ENCODE data around the gene FTCDNL1.

The FTCDNL1 gene

DNA sequence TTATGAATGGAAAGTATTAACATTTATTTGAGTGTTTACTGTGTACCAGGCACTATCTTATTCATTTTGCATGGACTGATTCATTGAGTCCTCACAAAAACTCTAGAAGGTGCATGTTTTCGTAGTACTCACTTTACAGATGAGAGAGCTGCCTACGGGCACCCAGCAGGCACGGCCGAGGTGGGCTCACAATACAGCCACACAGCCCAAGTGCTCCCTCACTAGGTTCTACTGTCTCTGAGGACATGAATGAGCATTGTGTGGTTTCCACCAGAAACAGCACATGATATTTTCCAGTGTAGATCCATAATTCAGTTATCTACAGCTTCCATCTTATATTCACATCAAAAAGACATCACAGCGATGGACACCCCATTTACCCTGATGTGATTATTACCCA lies 101.4 kb downstream of the FTCDNL1 start:
- Histone ChIP-seq H3K27ac (no peak overlapping the region), H3K4me3 (no peak overlapping the region)
- TF ChIP-seq, protein P1, sequence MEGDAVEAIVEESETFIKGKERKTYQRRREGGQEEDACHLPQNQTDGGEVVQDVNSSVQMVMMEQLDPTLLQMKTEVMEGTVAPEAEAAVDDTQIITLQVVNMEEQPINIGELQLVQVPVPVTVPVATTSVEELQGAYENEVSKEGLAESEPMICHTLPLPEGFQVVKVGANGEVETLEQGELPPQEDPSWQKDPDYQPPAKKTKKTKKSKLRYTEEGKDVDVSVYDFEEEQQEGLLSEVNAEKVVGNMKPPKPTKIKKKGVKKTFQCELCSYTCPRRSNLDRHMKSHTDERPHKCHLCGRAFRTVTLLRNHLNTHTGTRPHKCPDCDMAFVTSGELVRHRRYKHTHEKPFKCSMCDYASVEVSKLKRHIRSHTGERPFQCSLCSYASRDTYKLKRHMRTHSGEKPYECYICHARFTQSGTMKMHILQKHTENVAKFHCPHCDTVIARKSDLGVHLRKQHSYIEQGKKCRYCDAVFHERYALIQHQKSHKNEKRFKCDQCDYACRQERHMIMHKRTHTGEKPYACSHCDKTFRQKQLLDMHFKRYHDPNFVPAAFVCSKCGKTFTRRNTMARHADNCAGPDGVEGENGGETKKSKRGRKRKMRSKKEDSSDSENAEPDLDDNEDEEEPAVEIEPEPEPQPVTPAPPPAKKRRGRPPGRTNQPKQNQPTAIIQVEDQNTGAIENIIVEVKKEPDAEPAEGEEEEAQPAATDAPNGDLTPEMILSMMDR (IDR thresholded peaks at IDR 0.05): no peak
- DNase-seq (ENCODE audit: low spot score): no peak

DNA sequence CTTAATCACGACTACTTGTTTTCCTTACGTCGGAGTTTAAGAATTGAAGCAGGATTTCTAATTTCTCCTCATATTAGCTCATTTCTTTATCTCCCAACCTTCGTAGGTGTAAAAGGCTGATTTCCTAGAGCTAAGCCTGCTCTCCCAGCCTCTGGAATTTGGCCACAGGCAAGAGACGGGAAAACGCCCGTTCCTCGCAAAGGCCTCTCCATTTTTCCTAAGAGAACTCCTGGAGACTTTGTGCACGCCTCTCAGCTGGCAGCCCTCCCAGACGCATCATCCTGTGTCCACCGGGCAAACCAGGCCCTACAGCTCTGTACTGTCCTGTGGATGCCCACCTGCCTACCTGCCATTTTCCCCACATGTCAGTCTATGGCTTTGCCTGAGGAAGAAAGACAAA lies 106.3 kb downstream of the FTCDNL1 start:
- DNase-seq (ENCODE audit: low spot score): no peak
- H3K4me3 ChIP-seq: no peak overlapping the region
- TF ChIP-seq, protein P1 (IDR thresholded peaks at IDR 0.05): no peak
- H3K27ac ChIP-seq: no peak overlapping the region

DNA sequence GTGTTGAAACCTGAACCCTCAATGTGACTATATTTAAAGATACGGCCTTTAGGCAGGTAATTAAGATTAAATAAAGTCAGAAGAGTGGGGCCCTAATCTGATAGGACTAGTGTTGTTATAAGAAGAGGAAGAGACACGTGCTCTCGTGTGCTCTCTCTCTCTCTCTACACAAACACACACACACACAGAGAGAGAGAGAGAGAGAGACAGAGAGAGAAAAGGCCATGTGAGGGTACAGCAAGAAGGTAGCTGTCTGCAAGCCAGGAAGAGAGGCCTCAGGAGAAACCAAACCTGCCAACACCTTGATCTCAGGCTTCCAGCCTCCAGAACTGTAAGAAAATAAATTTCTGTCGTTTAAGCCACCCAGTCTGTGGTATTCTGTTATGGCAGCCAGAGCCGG lies 106.7 kb downstream of the FTCDNL1 start:
- H3K27ac ChIP-seq: no peak overlapping the region
- no peak for DNase-seq (ENCODE audit: low spot score)
- TF ChIP-seq, protein P1 (IDR thresholded peaks at IDR 0.05): no peak
- no peak overlapping the region for H3K4me3 ChIP-seq

DNA sequence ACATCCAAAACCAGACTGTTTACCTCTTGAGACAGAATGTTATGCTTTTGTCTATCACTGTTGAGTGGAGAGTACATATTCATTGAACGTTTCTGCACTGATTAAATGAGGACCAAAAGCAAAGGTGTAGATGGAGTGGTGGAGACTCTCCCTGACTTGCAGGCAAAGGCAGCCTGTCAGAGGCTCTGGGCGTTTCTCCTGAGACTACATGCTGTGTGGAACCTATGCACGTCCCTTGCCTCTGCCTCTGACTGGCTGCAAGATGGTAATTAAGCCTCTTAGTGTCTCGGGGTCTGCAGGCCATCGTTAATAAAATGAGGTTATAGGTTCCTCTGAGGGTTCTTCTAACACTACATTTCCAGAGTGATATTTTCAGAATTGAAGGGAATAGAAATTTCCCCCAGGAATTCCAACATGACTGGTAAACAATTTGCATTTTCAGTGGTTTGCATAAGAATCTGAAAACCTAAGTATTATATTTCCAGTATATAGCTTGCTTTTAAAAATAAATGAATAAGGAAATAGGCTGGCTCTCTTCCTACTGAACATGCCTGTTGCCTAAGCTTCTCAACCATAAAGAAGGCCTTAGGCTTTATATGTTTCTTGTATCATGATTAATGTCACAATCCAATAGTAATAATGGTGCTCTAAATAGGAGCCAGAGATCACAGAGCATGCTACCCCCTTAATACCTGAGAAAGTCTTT lies 107.4 kb downstream of the FTCDNL1 start:
- DNase-seq (ENCODE audit: low spot score): no peak
- TF ChIP-seq, protein P1 (IDR thresholded peaks at IDR 0.05): no peak
- Histone ChIP-seq H3K4me3 (no peak overlapping the region), H3K27ac (no peak overlapping the region)

DNA sequence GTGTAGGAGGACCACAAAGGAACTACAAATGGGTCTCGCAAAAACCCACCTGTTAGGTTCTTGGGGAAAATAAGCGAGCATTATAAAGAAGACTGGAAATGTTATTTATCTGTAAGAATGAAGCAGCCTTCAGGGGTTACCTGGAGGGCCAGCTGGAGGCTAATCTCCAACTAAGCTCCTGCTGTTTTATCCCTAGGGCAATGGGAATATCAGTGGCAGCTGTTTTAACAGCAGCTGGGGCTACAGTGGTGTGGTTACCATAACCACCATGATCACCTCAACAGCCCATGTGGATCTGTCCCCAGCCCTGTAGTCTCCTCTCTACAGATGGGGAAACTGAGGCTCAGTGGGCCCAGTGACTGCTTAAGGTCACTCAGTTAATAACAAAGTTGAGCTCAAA lies 108.1 kb downstream of the FTCDNL1 start:
- DNase-seq (ENCODE audit: low spot score): no peak
- Histone ChIP-seq H3K27ac (no peak overlapping the region), H3K4me3 (no peak overlapping the region)
- TF ChIP-seq, protein P1 (IDR thresholded peaks at IDR 0.05): no peak

DNA sequence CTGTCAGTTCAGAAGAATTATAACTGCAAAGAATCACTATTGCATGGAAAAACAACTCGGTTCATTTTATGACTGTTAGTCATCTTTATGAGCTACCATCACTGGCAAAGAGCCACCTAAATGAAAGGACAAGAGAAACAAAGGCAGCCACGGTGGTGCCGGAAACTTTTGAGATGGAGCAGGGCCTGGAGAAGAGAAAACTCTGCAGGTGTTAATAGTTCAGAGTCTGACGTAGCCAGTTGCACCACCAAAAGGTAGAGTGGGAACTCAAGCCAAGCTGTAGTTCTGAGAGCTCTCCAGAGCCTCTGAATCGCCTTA lies 110.9 kb downstream of the FTCDNL1 start:
- Histone ChIP-seq H3K4me3 (no peak overlapping the region), H3K27ac (no peak overlapping the region)
- TF ChIP-seq, protein P1 (IDR thresholded peaks at IDR 0.05): no peak
- no peak for DNase-seq (ENCODE audit: low spot score)

DNA sequence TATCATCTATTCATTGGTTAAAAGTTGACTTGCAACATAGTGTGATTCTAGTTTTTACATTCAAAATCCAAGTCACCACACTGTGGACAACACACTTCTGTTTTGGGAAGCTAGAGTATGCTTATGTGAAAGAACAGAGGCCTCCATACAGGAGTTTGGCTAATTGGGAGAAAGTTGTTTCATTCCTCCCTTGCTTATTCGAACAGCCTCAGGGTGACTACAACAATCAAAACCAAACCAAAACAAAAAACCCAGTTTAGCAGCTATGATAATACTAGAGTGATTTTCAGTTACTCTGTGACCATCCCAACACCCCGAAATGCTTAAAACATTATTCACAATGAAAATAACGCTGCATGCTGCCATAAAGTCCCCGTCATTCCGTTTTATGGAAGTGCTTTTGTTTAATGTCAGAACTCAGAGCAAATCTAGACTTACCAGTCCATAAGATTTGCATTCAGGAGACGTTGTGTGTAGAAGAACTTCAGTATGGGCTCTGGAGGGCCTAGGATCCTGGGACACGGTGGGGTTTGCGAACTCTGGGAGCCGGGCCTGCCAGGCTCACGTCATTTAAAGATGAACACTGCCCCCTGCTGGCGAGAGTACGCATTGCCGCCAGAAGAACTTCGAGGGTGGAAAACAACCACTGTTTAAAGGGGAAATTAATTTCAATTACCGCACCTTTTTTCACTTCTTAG lies 111.4 kb downstream of the FTCDNL1 start:
- H3K27ac ChIP-seq: no peak overlapping the region
- DNase-seq (ENCODE audit: low spot score): no peak
- TF ChIP-seq, protein P1 (IDR thresholded peaks at IDR 0.05): peak; percentile 60
- H3K4me3 ChIP-seq: no peak overlapping the region
